HG03442 (cell line): Measurements from ENCODE around the gene ABCG1.
"Not testable (repeated sequence)": the region's sequence is repeated elsewhere in the genome, so short reads cannot be mapped to it uniquely, and the experiment has no call there.

Source experiments
- ATAC-seq: cut with Tn5 transposase; IDR thresholded peaks from one replicate; pipeline ENCODE4 v1.9.1; 2021; ENCODE audit warnings: mild to moderate bottlenecking, moderate library complexity; ENCODE audit not compliant: unreplicated experiment

The ABCG1 gene

GRCh38 chr21:42218836-42219605, at the start of gene ABCG1:
TSS of gene ABCG1 (plus strand) at chr21:42219140. CDS start at chr21:42219263, 123 bp downstream.
- no peak for ATAC-seq

GRCh38 chr21:42169758-42170157, 49.2 kb upstream of the ABCG1 start:
- ATAC-seq, result no peak

GRCh38 chr21:42171091-42172053, 47.6 kb upstream of the ABCG1 start:
- no peak for ATAC-seq

GRCh38 chr21:42172596-42173483, 46.1 kb upstream of the ABCG1 start:
- ATAC-seq, result no peak

GRCh38 chr21:42174173-42174572, 44.8 kb upstream of the ABCG1 start:
- ATAC-seq, result no peak

- no peak for ATAC-seq
These were observed 43.7 kb upstream of the ABCG1 start for GRCh38 chr21:42175110-42175710.

- no peak for ATAC-seq
These were observed 42.1 kb upstream of the ABCG1 start for GRCh38 chr21:42176859-42177258.

GRCh38 chr21:42179316-42179715, 39.6 kb upstream of the ABCG1 start:
- ATAC-seq, result no peak

- not testable (repeated sequence) for ATAC-seq
These were observed 38.9 kb upstream of the ABCG1 start for GRCh38 chr21:42180001-42180400.

GRCh38 chr21:42182713-42183371, 36.1 kb upstream of the ABCG1 start:
- no peak for ATAC-seq

GRCh38 chr21:42183374-42184266, 35.3 kb upstream of the ABCG1 start:
- no peak for ATAC-seq

GRCh38 chr21:42186591-42186990, 32.3 kb upstream of the ABCG1 start:
- no peak for ATAC-seq

GRCh38 chr21:42187976-42188653, 30.8 kb upstream of the ABCG1 start:
- ATAC-seq, result peak; percentile 94

GRCh38 chr21:42188663-42189062, 30.3 kb upstream of the ABCG1 start:
- ATAC-seq, result no peak

- ATAC-seq, result no peak
These were observed 29.5 kb upstream of the ABCG1 start for GRCh38 chr21:42189431-42189830.

GRCh38 chr21:42189860-42190485, 29.0 kb upstream of the ABCG1 start:
- no peak for ATAC-seq

GRCh38 chr21:42190486-42190863, 28.5 kb upstream of the ABCG1 start:
- ATAC-seq, result no peak

GRCh38 chr21:42191064-42191463, 27.9 kb upstream of the ABCG1 start:
- no peak for ATAC-seq
